Esophagus (tissue), 2 donors: ENCODE data around the gene DCUN1D1. TPM values are rescaled to one million over a fixed set of nuclear protein-coding genes. Genes with fewer than 3 reads are reported as not detected.
A peak's percentile ranks its signal among the peaks of the same experiment; 100 is the strongest.

Experiments used
- H3K27ac ChIP-seq, 2 donors: one replicate each; pipeline ENCODE4 v1.5.1; 2013; ENCODE audit warnings: low read depth in 2 of 2, mild to moderate bottlenecking in 2 of 2, inconsistent platforms in 1 of 2, low read length in 1 of 2, moderate library complexity in 1 of 2
- H3K27me3 ChIP-seq, 2 donors: one replicate each; pipeline ENCODE4 v1.6.1; 2013; ENCODE audit warnings: low read length in 2 of 2, control low read depth in 1 of 2, mild to moderate bottlenecking in 1 of 2; ENCODE audit not compliant: insufficient read depth in 2 of 2, control insufficient read depth in 1 of 2
- H3K36me3 ChIP-seq, 2 donors: one replicate each; pipeline ENCODE4 v1.6.1; 2013; ENCODE audit warnings: low read length in 1 of 2; ENCODE audit not compliant: control insufficient read depth in 2 of 2, insufficient read depth in 2 of 2
- H3K4me1 ChIP-seq, 2 donors: one replicate each; pipeline ENCODE4 v1.6.1; 2013; ENCODE audit warnings: low read length in 1 of 2; ENCODE audit not compliant: control insufficient read depth in 2 of 2, insufficient read depth in 2 of 2
- H3K4me3 ChIP-seq, 2 donors: one replicate each; pipeline ENCODE4 v1.5.1; 2013; ENCODE audit warnings: low read length in 2 of 2, mild to moderate bottlenecking in 2 of 2, low read depth in 1 of 2, moderate library complexity in 1 of 2
- H3K9me3 ChIP-seq, 2 donors: one replicate each; pipeline ENCODE4 v1.6.1; 2013; ENCODE audit warnings: mild to moderate bottlenecking in 2 of 2, low read depth in 1 of 2, low read length in 1 of 2, moderate library complexity in 1 of 2; ENCODE audit not compliant: control insufficient read depth in 2 of 2, insufficient read depth in 1 of 2
- WGBS, 2 donors: extraction: QIAGEN DNeasy Blood & Tissue Kit; methylation state at CpG; one replicate each; pipeline ENCODE4 v1.1.7; 2013; 5-methylcytosine and 5-hydroxymethylcytosine counted together
- polyA plus RNA-seq, 2 donors: library from polyadenylated mRNA; stranded (reverse); fragments of 200-250 nt; gene quantifications; one replicate each; pipeline ENCODE4 v1.2.3, GENCODE V29; 2013
- donor health status: healthy with polysubstance abuse.
- donor health status: Bipolar disorder and iron deficiency.

The DCUN1D1 gene
- polyA plus RNA-seq, 2 donors = 7.9 to 8.9 TPM

- H3K27ac ChIP-seq = peak overlapping the region in 1 of 2 donors; percentile 24
- peak overlapping the region; percentile 79 to 94 for H3K4me3 ChIP-seq
- no peaks in the 10 kb centered on the region for H3K9me3 ChIP-seq
- H3K36me3 ChIP-seq = no peaks in the 10 kb centered on the region
- no peaks in the 10 kb centered on the region for H3K27me3 ChIP-seq
- no peaks in the 10 kb centered on the region for H3K4me1 ChIP-seq
- WGBS, 2 donors = 3 to 5% methylated on average over 10 of the region's 10 CpGs
Measured at GRCh38 chr3:182979103-182979673, 1.1 kb downstream of the DCUN1D1 start.

DNA sequence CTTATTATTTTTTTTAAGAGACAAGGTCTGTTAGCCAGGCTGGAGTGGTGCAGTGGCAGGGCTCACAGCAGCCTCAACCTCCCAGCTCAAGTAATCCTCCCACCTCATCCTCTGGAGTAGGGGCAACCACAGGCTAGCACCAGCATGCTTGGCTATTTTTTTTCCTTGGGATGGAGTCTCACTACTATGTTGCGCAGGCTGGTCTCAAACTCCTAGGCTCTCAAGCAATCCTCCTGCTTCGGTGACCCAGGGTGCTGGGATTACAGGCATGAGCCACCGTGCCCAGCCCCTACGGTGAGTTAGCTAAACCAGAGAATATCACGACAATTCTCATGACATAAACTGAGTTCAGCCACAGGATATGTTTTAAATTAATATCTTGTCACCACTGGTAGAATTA lies 2.0 kb downstream of the DCUN1D1 start:
- Histone ChIP-seq H3K27me3 (no peaks in the 10 kb centered on the region), H3K4me1 (no peaks in the 10 kb centered on the region), H3K4me3 (no peak overlapping the region), H3K36me3 (no peaks in the 10 kb centered on the region), H3K27ac (no peak overlapping the region), H3K9me3 (no peaks in the 10 kb centered on the region)
- 72 to 76% methylated on average over 5 of the region's 5 CpGs for WGBS, 2 donors

DNA sequence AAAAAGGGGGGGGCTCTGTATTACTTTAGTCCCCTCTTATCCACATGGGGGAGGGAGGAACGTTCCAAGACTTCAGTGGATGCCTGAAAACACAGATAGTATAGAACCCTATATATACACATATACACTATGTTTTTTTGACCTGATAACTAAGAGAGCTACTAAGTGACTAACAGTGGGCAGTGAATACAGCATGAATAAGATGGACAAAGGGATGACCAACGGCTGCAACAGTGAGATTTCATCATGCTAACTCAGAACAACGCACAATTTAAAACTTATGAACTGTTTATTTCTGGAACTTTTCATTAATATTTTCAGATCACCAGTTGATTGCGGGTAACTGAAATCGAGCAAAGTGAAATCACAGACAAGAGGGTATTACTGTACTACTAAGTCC lies 7.3 kb downstream of the DCUN1D1 start:
- Histone ChIP-seq H3K4me1 (peaks cover 2 to 3% of the 10 kb centered on the region in 2 donors), H3K4me3 (no peak overlapping the region), H3K27me3 (no peaks in the 10 kb centered on the region), H3K36me3 (no peaks in the 10 kb centered on the region), H3K9me3 (no peaks in the 10 kb centered on the region), H3K27ac (no peak overlapping the region)
- 95 to 96% methylated on average over 5 of the region's 5 CpGs for WGBS, 2 donors

GRCh38 chr3:182972387-182972786 lies 8.0 kb downstream of the DCUN1D1 start:
- Histone ChIP-seq H3K27ac (no peak overlapping the region), H3K36me3 (no peaks in the 10 kb centered on the region), H3K9me3 (no peaks in the 10 kb centered on the region), H3K4me1 (peaks cover 2 to 3% of the 10 kb centered on the region in 2 donors), H3K27me3 (no peaks in the 10 kb centered on the region), H3K4me3 (no peak overlapping the region)
- WGBS, 2 donors = 91 to 92% methylated on average over 6 of the region's 6 CpGs

DNA sequence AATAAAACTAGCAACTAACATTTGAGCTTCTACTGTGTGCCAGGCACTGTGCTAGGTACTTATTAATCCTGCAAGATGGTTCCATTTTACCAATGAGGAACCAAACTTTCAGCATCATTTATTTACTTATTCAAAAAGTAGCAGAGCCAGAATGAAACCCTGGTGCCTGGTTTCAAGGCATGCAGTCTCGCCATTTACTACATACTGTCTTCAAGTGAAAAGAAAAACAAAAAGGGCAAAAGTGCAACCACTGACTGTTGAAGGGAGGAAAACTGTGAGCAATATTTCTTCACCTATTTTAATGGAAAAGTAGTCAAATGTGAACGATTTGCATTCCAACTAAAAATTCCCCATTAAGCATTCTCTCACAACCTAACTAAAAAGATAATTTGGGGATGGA lies 8.7 kb downstream of the DCUN1D1 start:
- H3K4me1 ChIP-seq = peaks cover 2 to 3% of the 10 kb centered on the region in 2 donors
- H3K36me3 ChIP-seq = no peaks in the 10 kb centered on the region
- 79 to 81% methylated on average over 2 of the region's 2 CpGs for WGBS, 2 donors
- H3K9me3 ChIP-seq = no peaks in the 10 kb centered on the region
- no peaks in the 10 kb centered on the region for H3K27me3 ChIP-seq
- no peak overlapping the region for H3K27ac ChIP-seq
- no peak overlapping the region for H3K4me3 ChIP-seq

GRCh38 chr3:182970811-182971418 lies 9.4 kb downstream of the DCUN1D1 start:
- H3K27me3 ChIP-seq = no peaks in the 10 kb centered on the region
- no peak overlapping the region for H3K27ac ChIP-seq
- H3K9me3 ChIP-seq = no peaks in the 10 kb centered on the region
- H3K36me3 ChIP-seq = no peaks in the 10 kb centered on the region
- 65 to 85% methylated on average over 3 of the region's 3 CpGs for WGBS, 2 donors
- H3K4me3 ChIP-seq = no peak overlapping the region
- H3K4me1 ChIP-seq = peaks cover 2 to 3% of the 10 kb centered on the region in 2 donors

GRCh38 chr3:182969853-182970252 lies 10.5 kb downstream of the DCUN1D1 start:
- Histone ChIP-seq H3K4me1 (peaks cover 3 to 4% of the 10 kb centered on the region in 2 donors), H3K27ac (no peak overlapping the region), H3K27me3 (no peaks in the 10 kb centered on the region), H3K9me3 (no peaks in the 10 kb centered on the region), H3K36me3 (no peaks in the 10 kb centered on the region), H3K4me3 (no peak overlapping the region)
- 96 to 99% methylated on average over 7 of the region's 7 CpGs for WGBS, 2 donors

DNA sequence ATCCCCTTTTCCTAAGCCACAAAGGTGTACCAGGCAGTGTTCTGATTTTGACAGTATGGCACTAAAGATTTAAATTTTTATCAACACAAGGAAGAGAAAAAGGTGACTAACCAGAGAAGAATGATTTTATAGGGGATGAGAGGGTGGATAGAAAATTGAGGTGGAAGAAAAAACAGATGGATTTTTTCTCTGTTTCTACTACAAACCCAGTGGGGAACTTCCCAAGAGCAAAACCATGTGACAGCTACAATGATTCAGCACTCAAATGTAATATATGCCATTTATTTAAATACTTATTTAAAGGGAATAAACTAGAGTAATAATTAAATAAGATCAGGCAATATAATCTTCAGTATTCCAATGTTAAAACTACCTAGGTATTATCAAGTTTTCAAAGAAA lies 11.1 kb downstream of the DCUN1D1 start:
- Histone ChIP-seq H3K36me3 (no peaks in the 10 kb centered on the region), H3K9me3 (no peaks in the 10 kb centered on the region), H3K27me3 (no peaks in the 10 kb centered on the region), H3K4me3 (no peak overlapping the region), H3K4me1 (peaks cover 3 to 4% of the 10 kb centered on the region in 2 donors), H3K27ac (no peak overlapping the region)

DNA sequence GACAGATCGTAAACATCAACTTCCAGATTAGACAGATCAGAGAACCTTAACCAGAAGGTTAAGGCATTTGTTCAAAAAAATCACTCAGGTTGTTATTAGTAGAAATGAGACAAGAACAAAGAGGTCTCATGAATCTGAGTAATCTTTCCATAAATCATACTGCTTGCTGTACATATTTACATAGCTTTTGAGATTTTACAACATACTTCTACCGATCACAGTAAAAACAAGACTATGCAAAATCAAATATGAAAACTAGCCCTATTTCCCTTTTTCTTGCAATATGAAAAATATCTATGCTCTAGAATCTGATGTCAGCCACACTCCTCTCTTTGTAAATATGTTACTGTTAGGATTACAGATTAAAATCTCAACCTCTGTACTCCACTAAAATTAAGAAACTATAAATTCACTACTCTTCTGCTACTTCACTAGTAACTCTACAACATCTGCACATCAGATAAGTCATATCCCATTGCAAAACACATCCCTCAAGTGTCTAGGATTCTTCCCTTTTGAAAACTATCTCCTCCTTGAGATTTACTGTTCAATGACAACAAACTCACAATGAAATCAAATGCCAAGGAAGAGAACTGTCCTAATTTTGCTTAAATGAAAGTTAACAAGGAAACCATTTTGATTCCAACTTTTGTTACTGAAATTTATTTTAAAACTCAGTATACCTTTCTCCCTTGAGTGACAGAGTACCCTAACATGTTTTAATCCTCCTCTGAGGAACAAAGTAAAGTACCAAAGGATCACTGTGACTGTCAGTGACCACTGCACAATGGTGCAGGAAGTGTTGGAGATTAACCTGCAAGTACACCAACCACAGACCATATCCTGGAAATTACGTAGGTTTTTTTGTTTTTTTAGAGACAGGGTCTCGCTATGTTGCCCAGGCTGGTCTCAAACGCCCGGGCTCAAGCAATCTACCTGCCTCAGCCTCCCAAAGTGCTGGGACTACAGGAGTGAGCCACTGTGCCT lies 12.8 kb downstream of the DCUN1D1 start:
- WGBS, 2 donors = 76 to 77% methylated on average over 6 of the region's 6 CpGs
- Histone ChIP-seq H3K27ac (no peak overlapping the region), H3K27me3 (no peaks in the 10 kb centered on the region), H3K9me3 (no peaks in the 10 kb centered on the region), H3K4me3 (no peak overlapping the region), H3K36me3 (no peaks in the 10 kb centered on the region), H3K4me1 (peaks cover 2 to 4% of the 10 kb centered on the region in 2 donors)
